GM12878 (cell line): ENCODE data around the gene LCMT1. TPM values are rescaled to one million over a fixed set of nuclear protein-coding genes. Genes with fewer than 3 reads are reported as not detected.

Experiments used
- CHD1 ChIP-seq: IDR thresholded peaks from 2 replicates; pipeline ENCODE4 v1.6.1; 2012; ENCODE audit warnings: low read depth, low read length, improper control_type of control experiment
- EZH2 ChIP-seq: IDR thresholded peaks from 2 replicates; pipeline ENCODE4 v1.6.1; 2012; ENCODE audit warnings: low read depth, mild to moderate bottlenecking, control low read depth, inconsistent platforms, low read length, borderline replicate concordance; ENCODE audit not compliant: control insufficient read depth
- TCF7 ChIP-seq: IDR thresholded peaks from 2 replicates; pipeline ENCODE4 v1.6.1; 2014; ENCODE audit warnings: antibody characterized with exemption, borderline replicate concordance
- polyA plus RNA-seq, 11 experiments: library from polyadenylated mRNA; depleted of rRNA in 4 of 11; unstranded in 6 of 11; stranded (reverse) in 5 of 11; fragments of >200 nt; fragmentation: Nextera tagmentation in 4 of 11; fragmentation: Illumina TruSeq in 1 of 11; extraction: Ambion mirVana in 4 of 11; extraction: Trizol in 1 of 11; gene quantifications; 1 replicate in 1 of 11; 2 replicates in 10 of 11; pipeline versions ENCODE4 v1.2.1 to v1.2.3, GENCODE V29; 2011 to 2016; ENCODE audit warnings: inconsistent platforms in 2 of 11, missing spikeins in 2 of 11, low read depth in 1 of 11
- total RNA-seq, 4 experiments: library from RNA; depleted of rRNA in 3 of 4; stranded (reverse); fragments of >200 nt in 3 of 4; fragmentation: Illumina TruSeq in 1 of 4; extraction: Trizol in 1 of 4; gene quantifications; 2 replicates each; pipeline versions ENCODE4 v1.2.1 to v1.2.3, GENCODE V29; 2013 to 2021
- TF ChIP-seq, protein P1 (sequence below): IDR thresholded peaks from 2 replicates; pipeline ENCODE4 v1.6.1; 2012; ENCODE audit warnings: improper control_type of control experiment, low read depth, low read length; ENCODE audit not compliant: insufficient replicate concordance
- TF ChIP-seq, protein P2 (sequence below): fragments of 450-650 bp; IDR thresholded peaks from 2 replicates; pipeline ENCODE4 v1.6.1; 2017; ENCODE audit warnings: mild to moderate bottlenecking
- TF ChIP-seq, protein P3 (sequence below): fragments of 450-650 bp; conservative IDR thresholded peaks from 2 replicates; pipeline ENCODE4 v1.6.1; 2017; ENCODE audit warnings: mild to moderate bottlenecking, moderate library complexity

LCMT1 gene
- total and polyA plus RNA-seq, 10 of the 15 experiments (the other 5 are each of a cell fraction or from before 2014, with no cell fraction given) = 19.7 to 51.2 (median 32.6) TPM

DNA sequence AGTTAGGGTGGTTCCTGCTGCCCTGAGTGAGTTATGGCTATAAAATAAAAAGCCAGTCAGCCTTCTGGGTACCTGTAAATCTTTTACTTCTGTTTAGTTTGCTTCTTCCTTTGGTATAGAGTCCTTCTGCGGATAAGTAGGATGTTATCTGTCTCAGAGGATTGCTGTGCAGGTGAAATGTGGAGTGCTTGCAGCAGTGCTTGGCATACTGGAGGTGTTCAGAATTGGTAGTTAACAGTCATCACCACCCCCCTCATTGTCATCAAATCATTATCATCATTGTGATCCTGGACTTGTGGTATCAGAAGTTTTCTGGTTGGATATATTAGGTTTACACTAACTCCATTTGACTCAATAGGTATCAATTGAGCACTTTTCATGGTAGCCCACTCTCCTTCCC lies 2.6 kb downstream of the LCMT1 start (continued):
- TF ChIP-seq, protein P1, sequence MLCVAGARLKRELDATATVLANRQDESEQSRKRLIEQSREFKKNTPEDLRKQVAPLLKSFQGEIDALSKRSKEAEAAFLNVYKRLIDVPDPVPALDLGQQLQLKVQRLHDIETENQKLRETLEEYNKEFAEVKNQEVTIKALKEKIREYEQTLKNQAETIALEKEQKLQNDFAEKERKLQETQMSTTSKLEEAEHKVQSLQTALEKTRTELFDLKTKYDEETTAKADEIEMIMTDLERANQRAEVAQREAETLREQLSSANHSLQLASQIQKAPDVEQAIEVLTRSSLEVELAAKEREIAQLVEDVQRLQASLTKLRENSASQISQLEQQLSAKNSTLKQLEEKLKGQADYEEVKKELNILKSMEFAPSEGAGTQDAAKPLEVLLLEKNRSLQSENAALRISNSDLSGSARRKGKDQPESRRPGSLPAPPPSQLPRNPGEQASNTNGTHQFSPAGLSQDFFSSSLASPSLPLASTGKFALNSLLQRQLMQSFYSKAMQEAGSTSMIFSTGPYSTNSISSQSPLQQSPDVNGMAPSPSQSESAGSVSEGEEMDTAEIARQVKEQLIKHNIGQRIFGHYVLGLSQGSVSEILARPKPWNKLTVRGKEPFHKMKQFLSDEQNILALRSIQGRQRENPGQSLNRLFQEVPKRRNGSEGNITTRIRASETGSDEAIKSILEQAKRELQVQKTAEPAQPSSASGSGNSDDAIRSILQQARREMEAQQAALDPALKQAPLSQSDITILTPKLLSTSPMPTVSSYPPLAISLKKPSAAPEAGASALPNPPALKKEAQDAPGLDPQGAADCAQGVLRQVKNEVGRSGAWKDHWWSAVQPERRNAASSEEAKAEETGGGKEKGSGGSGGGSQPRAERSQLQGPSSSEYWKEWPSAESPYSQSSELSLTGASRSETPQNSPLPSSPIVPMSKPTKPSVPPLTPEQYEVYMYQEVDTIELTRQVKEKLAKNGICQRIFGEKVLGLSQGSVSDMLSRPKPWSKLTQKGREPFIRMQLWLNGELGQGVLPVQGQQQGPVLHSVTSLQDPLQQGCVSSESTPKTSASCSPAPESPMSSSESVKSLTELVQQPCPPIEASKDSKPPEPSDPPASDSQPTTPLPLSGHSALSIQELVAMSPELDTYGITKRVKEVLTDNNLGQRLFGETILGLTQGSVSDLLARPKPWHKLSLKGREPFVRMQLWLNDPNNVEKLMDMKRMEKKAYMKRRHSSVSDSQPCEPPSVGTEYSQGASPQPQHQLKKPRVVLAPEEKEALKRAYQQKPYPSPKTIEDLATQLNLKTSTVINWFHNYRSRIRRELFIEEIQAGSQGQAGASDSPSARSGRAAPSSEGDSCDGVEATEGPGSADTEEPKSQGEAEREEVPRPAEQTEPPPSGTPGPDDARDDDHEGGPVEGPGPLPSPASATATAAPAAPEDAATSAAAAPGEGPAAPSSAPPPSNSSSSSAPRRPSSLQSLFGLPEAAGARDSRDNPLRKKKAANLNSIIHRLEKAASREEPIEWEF = no peak
- TF ChIP-seq CHD1 (no peak), EZH2 (no peak), TCF7 (no peak)
- TF ChIP-seq, protein P2, sequence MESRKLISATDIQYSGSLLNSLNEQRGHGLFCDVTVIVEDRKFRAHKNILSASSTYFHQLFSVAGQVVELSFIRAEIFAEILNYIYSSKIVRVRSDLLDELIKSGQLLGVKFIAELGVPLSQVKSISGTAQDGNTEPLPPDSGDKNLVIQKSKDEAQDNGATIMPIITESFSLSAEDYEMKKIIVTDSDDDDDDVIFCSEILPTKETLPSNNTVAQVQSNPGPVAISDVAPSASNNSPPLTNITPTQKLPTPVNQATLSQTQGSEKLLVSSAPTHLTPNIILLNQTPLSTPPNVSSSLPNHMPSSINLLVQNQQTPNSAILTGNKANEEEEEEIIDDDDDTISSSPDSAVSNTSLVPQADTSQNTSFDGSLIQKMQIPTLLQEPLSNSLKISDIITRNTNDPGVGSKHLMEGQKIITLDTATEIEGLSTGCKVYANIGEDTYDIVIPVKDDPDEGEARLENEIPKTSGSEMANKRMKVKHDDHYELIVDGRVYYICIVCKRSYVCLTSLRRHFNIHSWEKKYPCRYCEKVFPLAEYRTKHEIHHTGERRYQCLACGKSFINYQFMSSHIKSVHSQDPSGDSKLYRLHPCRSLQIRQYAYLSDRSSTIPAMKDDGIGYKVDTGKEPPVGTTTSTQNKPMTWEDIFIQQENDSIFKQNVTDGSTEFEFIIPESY = no peak
- TF ChIP-seq, protein P3, sequence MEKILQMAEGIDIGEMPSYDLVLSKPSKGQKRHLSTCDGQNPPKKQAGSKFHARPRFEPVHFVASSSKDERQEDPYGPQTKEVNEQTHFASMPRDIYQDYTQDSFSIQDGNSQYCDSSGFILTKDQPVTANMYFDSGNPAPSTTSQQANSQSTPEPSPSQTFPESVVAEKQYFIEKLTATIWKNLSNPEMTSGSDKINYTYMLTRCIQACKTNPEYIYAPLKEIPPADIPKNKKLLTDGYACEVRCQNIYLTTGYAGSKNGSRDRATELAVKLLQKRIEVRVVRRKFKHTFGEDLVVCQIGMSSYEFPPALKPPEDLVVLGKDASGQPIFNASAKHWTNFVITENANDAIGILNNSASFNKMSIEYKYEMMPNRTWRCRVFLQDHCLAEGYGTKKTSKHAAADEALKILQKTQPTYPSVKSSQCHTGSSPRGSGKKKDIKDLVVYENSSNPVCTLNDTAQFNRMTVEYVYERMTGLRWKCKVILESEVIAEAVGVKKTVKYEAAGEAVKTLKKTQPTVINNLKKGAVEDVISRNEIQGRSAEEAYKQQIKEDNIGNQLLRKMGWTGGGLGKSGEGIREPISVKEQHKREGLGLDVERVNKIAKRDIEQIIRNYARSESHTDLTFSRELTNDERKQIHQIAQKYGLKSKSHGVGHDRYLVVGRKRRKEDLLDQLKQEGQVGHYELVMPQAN = no peak
